ENCODE results near the gene SLFN11. TPM values are rescaled to one million over a fixed set of nuclear protein-coding genes. Genes with fewer than 3 reads are reported as not detected.
"Not testable (repeated sequence)": the region's sequence is repeated elsewhere in the genome, so short reads cannot be mapped to it uniquely, and the experiment has no call there.

The SLFN11 gene
- polyA plus RNA-seq, 1 donor: 11.6 TPM

DNA sequence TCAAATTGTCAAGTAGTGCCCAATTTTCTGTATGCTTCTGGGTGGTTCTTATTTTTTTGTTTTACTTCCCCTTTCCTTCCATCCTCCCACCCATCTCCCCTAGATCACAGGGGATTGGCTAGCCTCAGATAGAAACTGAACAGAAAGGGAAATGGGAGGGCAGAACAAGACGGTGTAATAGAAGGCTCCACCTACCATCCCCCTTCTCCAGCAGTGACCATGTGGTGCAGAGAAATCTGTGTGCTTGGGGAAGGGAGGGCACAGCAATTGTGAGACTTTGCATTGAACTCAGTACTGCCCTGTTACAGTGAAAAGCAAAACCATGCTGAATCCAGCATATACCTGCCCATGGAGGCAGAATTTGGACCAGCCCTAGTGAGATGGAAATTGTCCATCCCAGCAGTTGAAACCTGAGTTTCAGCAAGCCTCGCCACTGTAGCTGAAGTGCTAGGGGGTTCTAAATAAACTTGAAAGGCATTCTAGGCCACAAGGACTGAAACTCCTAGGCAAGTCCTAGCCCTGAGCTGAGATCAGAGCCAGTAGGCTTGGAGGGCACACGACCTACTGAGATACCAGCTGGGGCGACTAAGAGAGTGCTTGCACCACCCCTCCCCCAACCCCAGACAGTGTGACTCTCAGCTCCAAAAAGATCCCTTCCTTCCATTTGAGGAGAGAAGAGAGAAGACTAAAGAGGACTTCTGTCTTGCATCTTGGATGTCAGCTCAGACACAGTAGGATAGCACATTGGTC, 5.2 kb downstream of the SLFN11 start:
- DNase-seq: no peak

GRCh38 chr17:35361027-35361426, 12.4 kb downstream of the SLFN11 start:
- DNase-seq: no peak

- DNase-seq: no peak
Measured at GRCh38 chr17:35359398-35359797, 14.0 kb downstream of the SLFN11 start.

DNA sequence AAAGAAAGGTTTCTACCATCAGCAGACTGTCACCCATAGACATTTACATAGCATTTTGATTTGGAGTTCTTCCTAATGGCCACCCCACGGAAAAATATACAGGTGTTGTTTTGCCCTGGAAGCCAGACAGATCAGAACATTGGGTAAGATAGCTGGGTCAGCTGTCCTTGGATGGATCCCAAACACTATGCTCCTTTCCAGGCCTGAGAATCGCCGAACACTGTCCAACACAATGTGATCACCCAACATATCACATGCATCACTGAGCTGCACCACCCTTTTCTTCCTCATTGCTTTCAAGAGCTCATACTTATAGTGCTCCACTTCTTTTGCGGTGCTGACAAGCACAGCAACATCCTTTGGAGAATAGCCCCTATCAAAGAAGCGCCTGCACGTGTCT, 21.1 kb downstream of the SLFN11 start:
- no peak for DNase-seq

DNA sequence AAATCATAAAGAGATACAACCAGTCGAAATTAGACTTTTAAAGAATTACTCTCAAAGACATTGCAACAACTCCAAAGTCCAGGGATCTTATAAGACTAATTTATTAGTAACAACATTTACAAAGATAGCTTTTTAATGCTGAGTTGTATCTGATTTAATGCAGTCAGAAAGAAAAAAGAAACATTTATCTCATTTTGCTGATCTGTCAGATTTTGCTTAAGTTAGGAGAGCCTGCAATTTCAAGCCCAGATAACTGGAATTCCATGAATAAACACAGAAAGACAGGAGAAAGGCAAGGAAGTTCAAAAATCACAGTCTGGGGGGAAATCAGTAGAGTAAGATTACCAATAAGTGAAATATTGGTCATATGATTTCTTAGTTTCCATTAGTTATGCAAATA, 22.9 kb downstream of the SLFN11 start:
- DNase-seq: no peak

GRCh38 chr17:35345926-35346771, 27.3 kb downstream of the SLFN11 start:
- peak; percentile 26 for DNase-seq

- DNase-seq: no peak
Measured at GRCh38 chr17:35345445-35345925, 27.9 kb downstream of the SLFN11 start.

GRCh38 chr17:35344262-35344661, 29.2 kb downstream of the SLFN11 start:
- DNase-seq: no peak

DNA sequence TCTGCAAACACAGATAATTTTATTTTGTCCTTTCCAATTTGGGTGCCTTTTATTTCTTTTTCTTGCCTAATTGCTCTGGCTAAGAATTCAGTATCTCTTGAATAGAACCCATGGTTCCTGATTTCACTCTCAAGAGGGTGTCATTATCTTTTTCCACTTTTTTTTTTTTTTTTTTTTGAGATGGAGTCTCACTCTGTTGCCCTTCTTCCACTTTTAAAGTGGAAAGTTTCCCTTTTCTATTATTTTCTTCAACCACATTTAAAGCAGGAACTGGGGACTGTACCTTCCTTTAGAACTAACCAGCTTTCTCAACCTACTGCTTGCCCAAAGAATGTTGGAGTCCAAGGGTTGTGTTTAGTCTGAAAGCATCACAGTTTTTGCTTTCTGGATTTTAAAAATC, 31.1 kb downstream of the SLFN11 start:
- DNase-seq: no peak

DNA sequence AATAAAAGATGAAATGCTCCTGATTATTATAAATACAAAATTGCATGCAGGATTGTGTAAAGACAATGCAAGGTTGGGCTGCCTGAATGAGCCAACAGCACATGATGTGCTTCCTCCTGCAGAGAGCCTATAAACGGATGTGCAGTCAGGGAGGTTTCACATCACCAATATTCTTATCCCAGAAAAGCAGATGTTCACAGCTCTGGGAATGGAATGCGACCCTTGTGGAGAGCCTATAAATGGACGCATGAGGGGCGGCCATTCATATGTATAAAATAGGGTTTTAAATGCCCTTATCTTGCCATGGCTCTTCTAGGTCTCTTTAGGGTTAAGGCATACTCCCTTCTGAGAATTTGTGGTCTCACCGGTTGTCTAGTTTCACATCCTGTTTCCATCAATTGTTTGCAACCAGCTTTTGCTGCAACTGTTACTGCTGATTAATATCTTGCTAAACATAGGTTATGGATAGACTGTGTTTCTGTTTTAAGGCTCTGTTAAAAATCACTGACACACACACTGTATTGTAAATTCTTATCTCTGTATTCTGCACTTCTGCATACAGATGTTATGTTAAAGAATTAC, 31.9 kb downstream of the SLFN11 start:
- no peak for DNase-seq

GRCh38 chr17:35338230-35338629, 35.2 kb downstream of the SLFN11 start:
- DNase-seq: no peak

DNA sequence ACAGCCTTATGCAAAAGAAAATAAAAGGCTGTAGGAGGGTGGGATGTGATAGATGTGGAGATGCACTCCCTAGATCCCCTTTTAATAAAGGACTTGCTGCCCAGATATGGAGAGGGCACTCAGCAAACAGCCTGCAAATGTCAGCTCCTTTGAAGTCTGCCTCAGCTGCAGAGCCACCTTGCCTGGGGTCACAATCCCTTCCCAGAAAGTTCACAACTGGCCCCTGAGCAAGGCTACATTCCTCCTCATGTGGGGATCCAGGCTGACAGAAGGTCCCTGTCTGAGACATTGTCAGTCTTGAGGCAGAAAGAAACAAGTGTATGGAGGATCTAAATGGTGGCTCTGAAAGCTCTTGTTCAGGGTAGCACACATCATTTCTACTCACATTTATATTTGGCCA, 36.1 kb downstream of the SLFN11 start:
- DNase-seq: no peak

GRCh38 chr17:35333578-35333977, 39.8 kb downstream of the SLFN11 start:
- DNase-seq: not testable (repeated sequence)

DNA sequence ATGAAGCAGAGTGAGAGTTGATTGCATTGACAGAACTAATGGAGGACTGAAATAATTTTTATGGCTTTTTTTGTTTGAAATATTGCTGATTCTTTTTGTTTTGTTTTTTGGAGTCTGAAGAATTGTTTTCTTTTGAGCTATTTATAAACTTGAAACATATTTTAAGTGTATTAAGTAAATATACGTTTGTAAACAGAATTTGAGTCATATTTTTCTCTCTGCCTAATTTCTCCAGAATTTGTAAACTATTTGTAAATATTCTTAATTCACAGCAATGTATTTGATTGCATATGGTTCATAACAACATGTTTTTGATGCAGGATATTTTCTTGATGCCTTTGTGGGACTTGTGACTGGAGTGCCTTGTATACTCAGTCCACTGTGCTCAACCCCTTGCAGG, 50.7 kb downstream of the SLFN11 start:
- no peak for DNase-seq

GRCh38 chr17:35315971-35316370, 57.5 kb downstream of the SLFN11 start:
- no peak for DNase-seq

DNA sequence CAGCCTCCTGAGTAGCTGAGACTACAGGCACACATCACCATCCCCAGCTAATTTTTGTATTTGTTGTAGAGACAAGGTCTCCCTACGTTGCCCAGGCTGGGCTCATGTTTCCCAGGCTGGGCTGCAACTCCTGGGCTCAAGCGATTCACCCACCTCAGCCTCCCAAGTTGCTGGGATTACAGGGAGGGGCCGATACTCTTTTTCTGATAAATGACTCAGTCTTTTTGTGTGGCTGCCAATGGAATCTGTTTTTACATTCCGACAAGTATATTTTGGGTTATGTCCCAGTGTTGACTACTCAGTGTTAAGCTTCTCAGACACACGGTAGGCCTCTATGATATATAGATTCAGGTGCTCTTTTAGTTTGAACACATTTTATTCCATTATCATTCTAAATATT, 58.1 kb downstream of the SLFN11 start:
- DNase-seq: no peak

GRCh38 chr17:35314415-35315216, 58.8 kb downstream of the SLFN11 start:
- no peak for DNase-seq

- no peak for DNase-seq
Measured at GRCh38 chr17:35313875-35314409, 59.5 kb downstream of the SLFN11 start.

DNA sequence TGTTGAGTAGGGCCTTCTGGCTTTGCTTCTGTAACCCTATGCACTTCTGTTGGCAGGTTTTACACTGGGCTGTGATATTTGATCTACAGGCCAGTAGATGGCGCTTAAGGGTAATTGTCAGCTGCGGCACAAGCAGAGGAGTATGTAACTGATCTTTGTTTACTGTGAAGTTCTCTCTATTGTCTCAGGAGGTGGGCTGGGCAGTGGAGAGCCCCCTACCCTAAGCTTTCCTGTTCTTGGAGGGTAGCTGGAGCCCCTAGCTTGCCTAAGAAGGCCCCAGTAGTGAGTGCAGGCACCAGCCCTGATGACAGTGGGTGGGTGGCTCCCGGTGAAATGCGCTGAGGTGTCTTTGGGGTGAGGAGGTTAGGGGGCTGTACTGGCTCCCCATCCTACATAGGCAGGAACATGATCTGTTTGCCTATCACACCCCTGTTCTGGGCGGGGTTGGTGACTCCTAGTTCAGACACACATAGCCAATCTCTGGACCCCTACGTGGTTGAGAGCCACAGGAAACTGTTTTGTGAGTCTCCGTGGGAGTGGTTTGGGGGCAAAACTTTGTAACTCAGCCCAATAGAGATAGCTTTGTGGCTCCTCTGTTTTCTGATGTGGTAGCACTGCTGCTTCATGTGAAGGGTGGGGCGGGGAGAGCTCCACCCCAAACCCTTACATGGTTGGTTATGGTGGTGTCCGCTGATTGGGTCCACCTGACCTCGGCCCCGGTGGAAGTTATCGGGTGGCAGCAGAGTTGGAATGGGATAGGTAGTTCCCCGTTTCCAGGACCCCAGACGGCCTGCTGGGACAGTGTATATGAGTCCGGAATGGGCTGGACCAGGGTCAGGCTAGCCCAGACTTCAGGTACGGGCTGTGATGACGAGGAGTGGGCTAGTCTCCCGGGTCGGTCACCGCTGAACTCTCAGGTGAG, 60.4 kb downstream of the SLFN11 start:
- DNase-seq: peak; percentile 70

DNA sequence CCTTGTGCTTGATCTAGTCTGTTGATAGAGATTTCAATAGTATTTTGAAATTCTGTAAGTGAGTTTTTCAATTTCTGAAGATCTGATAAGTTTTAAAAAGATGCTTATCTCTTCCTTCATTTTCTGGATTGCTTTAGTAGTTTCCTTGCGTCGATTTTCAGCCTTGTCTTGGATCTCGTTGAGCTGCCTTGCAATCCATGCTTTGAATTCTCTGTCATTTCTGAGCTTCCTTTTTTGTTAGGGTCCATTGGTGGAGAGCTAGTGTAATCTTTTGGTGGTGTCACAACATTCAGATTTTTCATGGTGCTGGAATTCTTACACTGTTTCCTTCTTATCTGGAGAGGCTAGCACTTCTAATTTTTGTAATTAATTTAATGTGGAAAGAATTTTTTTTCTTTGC, 61.1 kb downstream of the SLFN11 start:
- no peak for DNase-seq

GRCh38 chr17:35309345-35309744, 64.1 kb downstream of the SLFN11 start:
- DNase-seq: not testable (repeated sequence)

Data from left kidney (tissue), 2 donors.